ENCODE results near the gene MEGF11.
A peak's percentile ranks its signal among the peaks of the same experiment; 100 is the strongest.

Gene MEGF11

DNA sequence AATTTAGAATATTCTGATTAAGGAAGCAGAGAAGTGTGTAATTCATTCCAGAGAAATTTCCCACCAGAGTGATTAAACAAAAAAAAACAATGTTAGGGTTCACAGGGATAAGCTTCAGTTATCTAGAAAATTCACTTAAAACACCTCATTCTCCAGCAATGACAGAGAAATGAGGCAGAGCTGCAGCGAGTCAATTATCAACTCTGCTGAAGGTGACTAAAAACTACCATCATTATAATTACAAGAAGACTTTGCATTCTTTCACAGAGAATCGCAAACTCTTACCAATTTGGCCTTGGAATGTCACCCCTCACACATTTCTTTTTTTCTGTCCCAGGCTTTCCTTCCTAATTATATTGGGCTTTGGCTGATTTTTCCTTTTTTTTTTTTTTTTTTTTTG, 267.1 kb downstream of the MEGF11 start (continued):
- TF ChIP-seq ZNF707 (tag by site-specific recombination; IDR thresholded peaks at IDR 0.05) = no peak
- TF ChIP-seq ZBTB20 (tag by site-specific recombination; IDR thresholded peaks at IDR 0.05) = no peak
- TF ChIP-seq ZNF747 (tag by site-specific recombination; IDR thresholded peaks at IDR 0.05) = no peak
- TF ChIP-seq ZFP37 (tag by site-specific recombination; IDR thresholded peaks at IDR 0.05) = no peak
- no peak for TF ChIP-seq ZNF2 (tag by site-specific recombination; IDR thresholded peaks at IDR 0.05)
- no peak for TF ChIP-seq ZNF184 (tag by site-specific recombination; IDR thresholded peaks at IDR 0.05)
- no peak for TF ChIP-seq ZNF658 (tag by site-specific recombination; IDR thresholded peaks at IDR 0.05)

- TF ChIP-seq TRIM28 (IDR thresholded peaks at IDR 0.05; ENCODE audit: borderline replicate concordance, low read length) = no peak
- TF ChIP-seq ZNF670 (tag by site-specific recombination; IDR thresholded peaks at IDR 0.05; ENCODE audit: low read depth) = no peak
- no peak for TF ChIP-seq ZBTB17 (tag by site-specific recombination; IDR thresholded peaks at IDR 0.05)
- H3K4me3 ChIP-seq (ENCODE audit: low read depth, low read length) = no peak overlapping the region
- H3K27ac ChIP-seq (ENCODE audit: extremely low read depth, low read depth, low read length) = no peak overlapping the region
- peaks cover 6% of the 10 kb centered on the region for H3K4me1 ChIP-seq (ENCODE audit: control insufficient read depth, insufficient read depth, low read length)
- POLR2A ChIA-PET = no interaction called here
- CTCF ChIA-PET = interaction anchor here (0.6 kb wide), 1 partner anchor 266 kb away, joined by 3 read pairs; no protein-coding TSS in a partner anchor
- no peaks in the 10 kb centered on the region for H3K9me3 ChIP-seq (ENCODE audit: control insufficient read depth, insufficient read depth, low read depth, low read length)
- no peaks in the 10 kb centered on the region for H3K36me3 ChIP-seq (ENCODE audit: control insufficient read depth in 2 of 2, insufficient read depth in 1 of 2, low read length in 2 of 2)
These were observed 268.2 kb downstream of the MEGF11 start for GRCh38 chr15:65985387-65985786.

DNA sequence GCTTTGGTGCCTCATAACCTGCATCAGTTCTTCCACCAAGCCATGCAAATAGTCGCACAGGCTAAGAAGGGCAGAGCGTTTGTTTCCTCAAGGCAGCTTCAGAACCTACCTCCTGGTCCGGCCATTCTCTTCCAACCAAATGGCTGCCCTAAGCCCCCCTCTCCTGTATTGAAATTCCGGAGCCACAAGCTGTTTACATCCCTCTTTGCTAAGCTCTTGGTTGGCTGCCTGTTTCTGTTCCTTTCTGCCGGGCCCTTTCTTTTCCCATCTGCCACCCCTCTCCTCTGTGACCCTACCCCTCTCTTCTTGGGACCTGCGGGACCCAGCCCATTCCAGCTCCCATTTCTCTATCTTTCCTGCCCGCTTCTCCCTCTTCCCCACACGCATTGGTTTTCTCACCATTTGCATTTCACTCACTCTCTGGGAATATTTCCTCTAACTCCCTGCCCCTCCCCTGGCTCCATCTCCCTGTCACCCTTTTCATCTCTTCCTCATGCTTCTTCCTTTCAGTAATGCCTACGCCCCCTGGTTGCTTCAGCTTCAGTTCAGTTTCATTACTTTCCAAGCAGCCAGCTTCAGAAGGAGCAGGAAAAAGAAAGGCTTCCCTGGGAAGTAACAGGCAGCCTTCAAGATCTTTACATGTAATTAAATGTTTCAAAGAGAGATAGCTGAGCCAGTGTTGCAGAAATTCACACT, 270.8 kb downstream of the MEGF11 start:
- CTCF ChIA-PET = interaction anchor here (0.5 to 1.6 kb wide), 13 partner anchors 9 to 672 kb away, joined by 3 to 7 read pairs (median 3); no protein-coding TSS in a partner anchor
- POLR2A ChIA-PET = interaction anchor here (0.6 kb wide), 1 partner anchor 9 kb away, joined by 5 read pairs; no protein-coding TSS in a partner anchor
- no peak overlapping the region for H3K4me3 ChIP-seq (ENCODE audit: low read depth, low read length)
- H3K9me3 ChIP-seq (ENCODE audit: control insufficient read depth, insufficient read depth, low read depth, low read length) = no peaks in the 10 kb centered on the region
- no peak overlapping the region for H3K27ac ChIP-seq (ENCODE audit: extremely low read depth, low read depth, low read length)
- no peak for TF ChIP-seq ZNF366 (tag by site-specific recombination; conservative IDR thresholded peaks at IDR 0.05)
- peak; percentile 45; the same call in 1 of the 2 replicates for TF ChIP-seq PRDM1 (tag by site-specific recombination; IDR thresholded peaks at IDR 0.05)
- TF ChIP-seq GLIS1 (tag by site-specific recombination; IDR thresholded peaks at IDR 0.05) = no peak
- TF ChIP-seq PRDM10 (tag by site-specific recombination; IDR thresholded peaks at IDR 0.05) = peak; percentile 58; the same call in 1 of the 2 replicates
- peak; percentile 17; the same call in 1 of the 2 replicates for TF ChIP-seq ZBTB6 (tag by site-specific recombination; IDR thresholded peaks at IDR 0.05)
- TF ChIP-seq, protein P1, sequence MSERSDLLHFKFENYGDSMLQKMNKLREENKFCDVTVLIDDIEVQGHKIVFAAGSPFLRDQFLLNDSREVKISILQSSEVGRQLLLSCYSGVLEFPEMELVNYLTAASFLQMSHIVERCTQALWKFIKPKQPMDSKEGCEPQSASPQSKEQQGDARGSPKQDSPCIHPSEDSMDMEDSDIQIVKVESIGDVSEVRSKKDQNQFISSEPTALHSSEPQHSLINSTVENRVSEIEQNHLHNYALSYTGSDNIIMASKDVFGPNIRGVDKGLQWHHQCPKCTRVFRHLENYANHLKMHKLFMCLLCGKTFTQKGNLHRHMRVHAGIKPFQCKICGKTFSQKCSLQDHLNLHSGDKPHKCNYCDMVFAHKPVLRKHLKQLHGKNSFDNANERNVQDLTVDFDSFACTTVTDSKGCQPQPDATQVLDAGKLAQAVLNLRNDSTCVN (tag by site-specific recombination; optimal IDR thresholded peaks at IDR 0.05) = no peak
- no peak for TF ChIP-seq BCL11B (tag by site-specific recombination; IDR thresholded peaks at IDR 0.05; ENCODE audit: low read depth)
- H3K36me3 ChIP-seq (ENCODE audit: control insufficient read depth in 2 of 2, insufficient read depth in 1 of 2, low read length in 2 of 2) = no peaks in the 10 kb centered on the region
- peaks cover 6% of the 10 kb centered on the region for H3K4me1 ChIP-seq (ENCODE audit: control insufficient read depth, insufficient read depth, low read length)
